ENCODE results near the gene JPH4. TPM values are rescaled to one million over a fixed set of nuclear protein-coding genes. Genes with fewer than 3 reads are reported as not detected.

Gene JPH4
- total and polyA plus RNA-seq, 2 of the 8 experiments (the other 6 are each of a cell fraction or from before 2014, with no cell fraction given), result 23.9 to 46.7 TPM

DNA sequence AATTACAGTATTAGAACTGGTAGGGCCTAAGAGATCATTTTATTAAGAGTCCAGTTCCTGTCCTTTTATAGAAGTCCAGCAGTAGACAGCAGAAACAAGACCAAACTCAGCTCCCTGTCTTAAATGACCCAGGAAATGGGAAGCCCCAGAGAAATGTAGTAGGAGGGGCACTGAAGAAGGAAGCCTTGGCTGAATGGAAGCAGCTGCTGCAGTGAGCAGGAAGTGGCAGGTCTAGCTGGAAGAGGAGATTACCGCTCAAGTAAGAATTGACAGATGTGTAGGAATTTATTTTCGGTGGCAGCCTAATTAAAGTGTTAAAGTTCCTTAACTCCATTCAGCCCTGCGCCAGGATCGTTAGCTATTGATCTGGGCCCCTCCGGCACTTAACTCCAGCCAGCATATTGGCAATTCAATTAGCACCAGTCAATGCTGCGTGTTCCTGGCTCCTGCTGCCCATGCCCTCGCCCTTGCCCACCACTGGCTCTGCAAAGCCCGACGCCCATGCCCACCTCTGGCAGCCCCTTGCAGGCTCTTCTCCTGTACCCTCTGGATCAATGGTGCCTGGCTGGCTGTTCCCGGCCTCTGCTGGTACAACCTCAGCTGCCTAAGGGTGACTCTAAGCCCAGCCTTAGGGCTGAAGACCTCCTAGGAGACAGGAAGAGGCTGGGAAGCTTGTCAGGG lies 48.1 kb downstream of the JPH4 start (continued):
- TF ChIP-seq BRCA1 (IDR thresholded peaks at IDR 0.05; ENCODE audit: low read depth, low read length) (no peak), RXRA (IDR thresholded peaks at IDR 0.05; ENCODE audit: insufficient read depth, low read depth, low read length) (no peak)

Data from H1 (cell line).